ENCODE results near the gene CMTM8.
"Not testable (repeated sequence)": the region's sequence is repeated elsewhere in the genome, so short reads cannot be mapped to it uniquely, and the experiment has no call there.

Gene CMTM8

DNA sequence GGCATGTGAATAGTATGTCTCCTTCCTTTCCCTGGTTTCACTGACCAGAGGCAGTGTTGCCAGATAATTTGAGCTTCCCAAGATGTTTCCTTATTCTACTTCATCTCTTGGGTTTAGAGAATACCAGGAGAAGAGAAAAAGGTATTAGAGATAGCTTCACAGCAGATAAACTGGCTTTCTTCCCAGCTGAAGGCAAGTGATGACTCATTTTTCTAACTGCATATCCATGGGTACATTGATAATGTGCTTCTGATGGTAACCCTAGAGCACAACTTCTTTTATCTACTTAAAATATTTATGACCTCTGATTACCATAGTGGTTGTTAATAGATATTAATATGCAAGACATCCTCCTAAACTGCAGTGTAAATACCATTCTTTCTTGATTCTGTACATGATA is 34.6 kb upstream of the CMTM8 start:
- Histone ChIP-seq H3K4me1 (ENCODE audit: insufficient read depth, low read length) (no peaks in the 10 kb centered on the region; the same call in 1 of the 2 replicates), H3K27me3 (ENCODE audit: insufficient read depth, low read length) (no peaks in the 10 kb centered on the region; the same call in 1 of the 2 replicates), H3K4me3 (ENCODE audit: low read length) (no peak overlapping the region), H3K9me3 (ENCODE audit: insufficient read depth, low read depth, low read length) (no peaks in the 10 kb centered on the region), H3K9ac (ENCODE audit: low read depth, low read length) (no peak overlapping the region), H3K27ac (ENCODE audit: low read length) (no peak overlapping the region), H3K36me3 (ENCODE audit: insufficient read depth, low read depth, low read length) (no peaks in the 10 kb centered on the region)

- no peak overlapping the region for H3K9ac ChIP-seq (ENCODE audit: low read depth, low read length)
Measured at GRCh38 chr3:32208447-32208846, 30.0 kb upstream of the CMTM8 start.

DNA sequence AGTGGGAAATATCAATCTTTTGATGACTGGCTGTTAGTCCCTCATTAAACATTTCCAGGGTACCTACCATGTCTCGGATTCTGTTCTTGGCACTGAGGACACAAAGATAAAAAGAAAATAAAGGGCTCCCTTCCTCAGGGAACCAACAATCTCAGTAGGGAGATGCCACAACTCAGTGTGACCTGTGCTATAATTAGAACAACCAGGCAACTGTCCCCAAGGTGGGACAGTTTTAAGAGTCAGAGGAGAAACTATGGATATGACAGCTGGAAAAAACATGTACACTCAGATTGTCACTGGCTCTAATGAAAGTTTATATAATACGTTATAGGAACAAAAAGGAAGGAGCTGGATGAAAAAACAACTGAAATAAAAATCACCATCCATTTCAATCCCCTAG is 23.3 kb upstream of the CMTM8 start:
- no peaks in the 10 kb centered on the region for H3K36me3 ChIP-seq (ENCODE audit: insufficient read depth, low read depth, low read length)
- H3K4me1 ChIP-seq (ENCODE audit: insufficient read depth, low read length), result no peaks in the 10 kb centered on the region
- H3K27me3 ChIP-seq (ENCODE audit: insufficient read depth, low read length), result no peaks in the 10 kb centered on the region
- no peak overlapping the region for H3K27ac ChIP-seq (ENCODE audit: low read length)
- H3K4me3 ChIP-seq (ENCODE audit: low read length), result no peak overlapping the region
- no peak overlapping the region for H3K9ac ChIP-seq (ENCODE audit: low read depth, low read length)
- H3K9me3 ChIP-seq (ENCODE audit: insufficient read depth, low read depth, low read length), result peaks cover 5% of the 10 kb centered on the region; the same call in 1 of the 2 replicates

More at GRCh38 chr3:32208447-32208846, 30.0 kb upstream of the CMTM8 start:
- no peaks in the 10 kb centered on the region; the same call in 1 of the 2 replicates for H3K4me1 ChIP-seq (ENCODE audit: insufficient read depth, low read length)
- H3K27ac ChIP-seq (ENCODE audit: low read length), result no peak overlapping the region
- no peak overlapping the region for H3K4me3 ChIP-seq (ENCODE audit: low read length)
- H3K36me3 ChIP-seq (ENCODE audit: insufficient read depth, low read depth, low read length), result no peaks in the 10 kb centered on the region
- no peaks in the 10 kb centered on the region for H3K9me3 ChIP-seq (ENCODE audit: insufficient read depth, low read depth, low read length)
- no peaks in the 10 kb centered on the region for H3K27me3 ChIP-seq (ENCODE audit: insufficient read depth, low read length)

- Histone ChIP-seq H3K4me3 (ENCODE audit: low read length) (no peak overlapping the region), H3K4me1 (ENCODE audit: insufficient read depth, low read length) (no peaks in the 10 kb centered on the region), H3K27me3 (ENCODE audit: insufficient read depth, low read length) (no peaks in the 10 kb centered on the region), H3K27ac (ENCODE audit: low read length) (no peak overlapping the region), H3K36me3 (ENCODE audit: insufficient read depth, low read depth, low read length) (no peaks in the 10 kb centered on the region), H3K9ac (ENCODE audit: low read depth, low read length) (no peak overlapping the region), H3K9me3 (ENCODE audit: insufficient read depth, low read depth, low read length) (peaks cover 5% of the 10 kb centered on the region; the same call in 1 of the 2 replicates)
Measured at GRCh38 chr3:32216172-32216783, 22.2 kb upstream of the CMTM8 start.

DNA sequence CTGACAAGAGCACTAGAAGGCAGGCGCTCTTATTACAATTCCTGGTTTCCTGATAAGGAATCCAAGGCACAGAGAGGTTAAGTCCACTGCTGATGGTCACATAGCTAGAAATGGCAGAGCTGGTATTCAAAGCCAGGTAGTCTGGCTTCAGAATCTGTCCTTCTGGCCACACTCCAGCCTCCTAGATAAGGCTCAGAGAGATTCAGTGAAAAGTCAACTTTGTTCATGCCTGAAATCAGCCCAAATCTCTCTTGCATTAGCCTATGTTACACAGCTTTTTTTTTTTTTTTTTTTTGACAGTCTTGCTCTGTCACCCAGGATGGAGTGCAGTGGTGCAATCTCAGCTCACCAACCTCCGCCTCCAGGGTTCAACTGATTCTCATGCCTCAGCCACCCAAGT is 21.1 kb upstream of the CMTM8 start:
- peaks cover 5% of the 10 kb centered on the region; the same call in 1 of the 2 replicates for H3K9me3 ChIP-seq (ENCODE audit: insufficient read depth, low read depth, low read length)
- no peaks in the 10 kb centered on the region for H3K4me1 ChIP-seq (ENCODE audit: insufficient read depth, low read length)
- H3K9ac ChIP-seq (ENCODE audit: low read depth, low read length), result no peak overlapping the region
- H3K4me3 ChIP-seq (ENCODE audit: low read length), result no peak overlapping the region
- no peaks in the 10 kb centered on the region for H3K27me3 ChIP-seq (ENCODE audit: insufficient read depth, low read length)
- no peaks in the 10 kb centered on the region for H3K36me3 ChIP-seq (ENCODE audit: insufficient read depth, low read depth, low read length)
- H3K27ac ChIP-seq (ENCODE audit: low read length), result no peak overlapping the region

DNA sequence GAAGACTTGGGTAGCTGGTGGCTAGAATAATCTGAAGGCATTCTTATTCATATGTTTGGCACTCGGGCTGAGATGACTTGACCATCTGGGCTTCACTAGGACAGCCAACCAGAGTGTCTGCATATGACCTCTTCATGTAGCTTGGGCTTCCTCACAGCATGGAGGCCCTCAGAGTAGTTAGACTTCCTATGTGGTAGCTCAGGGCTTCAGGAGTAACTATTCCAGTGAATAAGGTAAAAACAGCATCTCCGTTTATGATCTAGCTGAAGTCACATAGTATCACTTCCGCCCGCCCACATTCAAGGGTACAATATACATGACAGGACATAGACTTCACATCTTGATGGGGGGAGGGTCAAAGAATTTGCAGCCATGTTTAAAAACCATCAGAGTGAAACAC is 18.9 kb upstream of the CMTM8 start:
- Histone ChIP-seq H3K27ac (ENCODE audit: low read length) (no peak overlapping the region), H3K9ac (ENCODE audit: low read depth, low read length) (no peak overlapping the region), H3K27me3 (ENCODE audit: insufficient read depth, low read length) (no peaks in the 10 kb centered on the region), H3K9me3 (ENCODE audit: insufficient read depth, low read depth, low read length) (peaks cover 5% of the 10 kb centered on the region; the same call in 1 of the 2 replicates), H3K4me1 (ENCODE audit: insufficient read depth, low read length) (no peaks in the 10 kb centered on the region), H3K4me3 (ENCODE audit: low read length) (no peak overlapping the region), H3K36me3 (ENCODE audit: insufficient read depth, low read depth, low read length) (no peaks in the 10 kb centered on the region)

DNA sequence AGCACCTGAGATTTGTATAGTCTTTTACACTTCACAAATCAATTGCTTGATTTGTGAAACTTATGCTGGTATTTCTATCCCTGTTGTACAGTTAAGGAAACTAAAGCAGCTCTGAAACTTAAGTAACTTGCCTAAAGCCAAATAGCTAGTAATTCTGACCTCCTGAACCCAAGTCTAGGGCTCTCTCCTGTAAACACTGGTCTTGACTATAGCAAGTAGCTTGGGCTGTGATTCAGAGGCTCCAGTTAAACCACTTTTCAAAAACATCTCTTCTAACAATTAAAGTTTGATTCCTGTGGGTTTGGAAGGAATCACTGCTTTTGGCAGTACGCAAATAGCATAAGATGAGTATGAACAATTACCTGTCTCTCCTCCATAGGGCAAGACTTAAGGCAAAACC is 18.5 kb upstream of the CMTM8 start:
- peaks cover 5% of the 10 kb centered on the region; the same call in 1 of the 2 replicates for H3K9me3 ChIP-seq (ENCODE audit: insufficient read depth, low read depth, low read length)
- H3K27ac ChIP-seq (ENCODE audit: low read length), result no peak overlapping the region
- H3K36me3 ChIP-seq (ENCODE audit: insufficient read depth, low read depth, low read length), result no peaks in the 10 kb centered on the region
- no peak overlapping the region for H3K4me3 ChIP-seq (ENCODE audit: low read length)
- H3K4me1 ChIP-seq (ENCODE audit: insufficient read depth, low read length), result no peaks in the 10 kb centered on the region
- H3K9ac ChIP-seq (ENCODE audit: low read depth, low read length), result no peak overlapping the region
- H3K27me3 ChIP-seq (ENCODE audit: insufficient read depth, low read length), result no peaks in the 10 kb centered on the region

DNA sequence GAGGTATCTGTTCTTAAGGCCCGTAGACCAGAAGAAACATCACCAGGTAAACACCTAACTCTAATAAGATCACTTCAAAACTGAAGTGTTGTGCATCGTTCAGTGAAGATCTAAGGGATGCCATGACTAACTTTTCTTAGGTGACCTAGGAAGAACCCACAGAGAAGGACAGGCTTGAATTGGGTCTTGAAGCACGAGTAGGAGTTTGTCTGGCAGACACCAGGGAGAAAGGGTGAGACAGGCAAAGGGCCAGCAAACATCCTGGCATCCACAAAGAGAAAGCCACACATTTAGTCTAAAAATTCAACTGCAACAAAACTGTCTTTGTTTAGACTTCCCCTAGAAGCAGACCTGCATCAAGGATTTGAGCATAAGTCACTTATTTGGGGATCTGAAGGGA is 15.5 kb upstream of the CMTM8 start:
- Histone ChIP-seq H3K27ac (ENCODE audit: low read length) (no peak overlapping the region), H3K27me3 (ENCODE audit: insufficient read depth, low read length) (no peaks in the 10 kb centered on the region), H3K36me3 (ENCODE audit: insufficient read depth, low read depth, low read length) (no peaks in the 10 kb centered on the region), H3K4me3 (ENCODE audit: low read length) (no peak overlapping the region), H3K9ac (ENCODE audit: low read depth, low read length) (no peak overlapping the region), H3K4me1 (ENCODE audit: insufficient read depth, low read length) (no peaks in the 10 kb centered on the region), H3K9me3 (ENCODE audit: insufficient read depth, low read depth, low read length) (peaks cover 5% of the 10 kb centered on the region; the same call in 1 of the 2 replicates)

DNA sequence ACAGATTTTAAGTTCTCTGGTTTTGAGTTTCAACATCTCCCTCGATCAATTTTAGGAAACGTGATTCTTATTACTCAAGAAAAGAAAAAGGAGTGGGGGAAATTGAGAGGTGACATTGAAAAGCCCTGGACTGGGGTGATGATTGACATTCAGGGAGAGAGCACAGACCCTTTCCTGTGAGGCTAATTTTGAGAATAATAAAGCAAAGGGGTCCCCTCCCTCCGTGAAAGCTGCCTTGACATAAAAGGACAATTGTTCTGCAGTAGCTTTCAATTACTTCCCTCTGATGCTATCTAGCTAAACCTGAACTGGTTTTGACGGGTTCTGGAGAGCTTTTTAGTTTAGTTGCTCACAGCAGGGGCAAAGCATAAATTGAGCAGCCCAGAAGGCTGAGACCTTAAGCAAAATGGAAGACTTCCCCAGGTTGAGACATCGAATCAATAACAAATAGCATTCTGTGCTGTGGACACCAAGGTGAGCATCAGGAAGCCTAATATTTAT is 14.4 kb upstream of the CMTM8 start:
- no peaks in the 10 kb centered on the region for H3K36me3 ChIP-seq (ENCODE audit: insufficient read depth, low read depth, low read length)
- no peak overlapping the region for H3K9ac ChIP-seq (ENCODE audit: low read depth, low read length)
- no peaks in the 10 kb centered on the region for H3K27me3 ChIP-seq (ENCODE audit: insufficient read depth, low read length)
- H3K4me3 ChIP-seq (ENCODE audit: low read length), result no peak overlapping the region
- H3K9me3 ChIP-seq (ENCODE audit: insufficient read depth, low read depth, low read length), result peaks cover 5% of the 10 kb centered on the region; the same call in 1 of the 2 replicates
- H3K4me1 ChIP-seq (ENCODE audit: insufficient read depth, low read length), result no peaks in the 10 kb centered on the region
- no peak overlapping the region for H3K27ac ChIP-seq (ENCODE audit: low read length)

- Histone ChIP-seq H3K9me3 (ENCODE audit: insufficient read depth, low read depth, low read length) (no peaks in the 10 kb centered on the region), H3K27ac (ENCODE audit: low read length) (no peak overlapping the region), H3K27me3 (ENCODE audit: insufficient read depth, low read length) (no peaks in the 10 kb centered on the region), H3K9ac (ENCODE audit: low read depth, low read length) (no peak overlapping the region), H3K4me1 (ENCODE audit: insufficient read depth, low read length) (no peaks in the 10 kb centered on the region), H3K4me3 (ENCODE audit: low read length) (no peak overlapping the region), H3K36me3 (ENCODE audit: insufficient read depth, low read depth, low read length) (no peaks in the 10 kb centered on the region)
Measured at GRCh38 chr3:32226875-32227500, 11.5 kb upstream of the CMTM8 start.

DNA sequence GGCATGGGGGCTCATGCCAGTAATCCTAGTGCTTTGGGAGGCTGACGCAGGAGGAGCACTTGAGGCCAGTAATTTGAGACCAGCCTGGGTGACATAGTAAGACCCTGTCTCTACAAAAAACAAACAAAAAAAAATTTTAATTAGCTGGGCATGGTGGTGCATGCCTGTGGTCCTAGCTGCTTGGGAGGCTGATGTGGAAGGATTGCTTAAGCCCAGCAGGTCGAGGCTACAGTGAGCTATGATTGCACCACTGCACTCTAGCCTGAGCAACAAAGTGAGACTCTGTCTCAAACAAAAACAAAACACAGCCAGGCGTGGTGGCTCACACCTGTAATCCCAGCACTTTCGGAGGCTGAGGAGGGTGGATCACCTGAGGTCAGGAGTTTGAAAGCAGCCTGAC is 9.7 kb upstream of the CMTM8 start:
- not testable (repeated sequence) for H3K4me3 ChIP-seq (ENCODE audit: low read length); H3K9me3 ChIP-seq (ENCODE audit: insufficient read depth, low read depth, low read length); H3K27ac ChIP-seq (ENCODE audit: low read length); H3K4me1 ChIP-seq (ENCODE audit: insufficient read depth, low read length); H3K36me3 ChIP-seq (ENCODE audit: insufficient read depth, low read depth, low read length); H3K9ac ChIP-seq (ENCODE audit: low read depth, low read length); H3K27me3 ChIP-seq (ENCODE audit: insufficient read depth, low read length)

DNA sequence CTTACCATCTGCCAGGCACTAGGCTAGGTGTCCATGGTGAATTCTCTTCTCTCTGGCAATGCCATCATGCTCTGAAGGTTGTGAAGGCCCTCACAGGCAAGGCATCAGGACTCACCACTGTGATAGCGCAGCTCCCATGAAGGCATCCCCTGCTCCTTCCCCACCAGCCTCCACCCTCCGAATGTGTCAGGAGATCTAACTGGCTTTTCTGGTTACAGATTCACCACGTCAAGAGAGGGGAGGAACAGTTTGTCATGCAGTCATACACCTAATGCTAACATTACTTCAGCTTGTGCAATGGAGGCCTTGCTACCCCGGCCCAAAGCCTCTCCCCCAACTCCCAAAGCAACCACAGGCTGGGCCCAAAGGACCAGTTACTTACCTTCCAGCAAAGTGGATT is 8.9 kb upstream of the CMTM8 start:
- Histone ChIP-seq H3K9ac (ENCODE audit: low read depth, low read length) (no peak overlapping the region), H3K4me3 (ENCODE audit: low read length) (no peak overlapping the region), H3K9me3 (ENCODE audit: insufficient read depth, low read depth, low read length) (no peaks in the 10 kb centered on the region), H3K27ac (ENCODE audit: low read length) (no peak overlapping the region), H3K4me1 (ENCODE audit: insufficient read depth, low read length) (no peaks in the 10 kb centered on the region), H3K27me3 (ENCODE audit: insufficient read depth, low read length) (no peaks in the 10 kb centered on the region), H3K36me3 (ENCODE audit: insufficient read depth, low read depth, low read length) (no peaks in the 10 kb centered on the region)

Data from iPS-20b (cell line).